SKM-1 treated with dmso at 0.1 percent for 144 hours (cell line): ENCODE measurements around the gene USP22.

Experiments used
- DNase-seq: peaks from one replicate; lab custom pipeline; 2025; ENCODE audit not compliant: unreplicated experiment; lab: John Stamatoyannopoulos, UW

USP22 gene

DNA sequence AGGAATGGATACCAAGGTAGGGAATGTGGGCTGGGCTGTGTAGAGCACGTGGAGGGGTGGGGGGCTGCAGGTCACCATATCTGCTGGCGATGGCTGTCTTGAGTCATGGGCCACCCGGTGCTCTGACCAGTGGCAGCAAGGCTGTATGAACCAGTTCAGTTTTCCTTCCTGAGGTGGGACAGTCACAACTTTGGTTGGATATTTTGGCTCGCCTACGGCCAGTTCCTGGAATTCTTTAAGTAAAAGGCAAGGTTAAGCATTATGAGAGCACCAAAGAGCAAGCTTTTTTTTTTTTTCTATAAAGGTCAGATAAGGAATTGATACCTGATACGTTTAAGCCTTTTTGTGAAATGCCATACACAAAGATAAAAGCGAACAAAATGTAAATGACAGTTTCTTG, 81.9 kb downstream of the USP22 start:
- no peak for DNase-seq

DNA sequence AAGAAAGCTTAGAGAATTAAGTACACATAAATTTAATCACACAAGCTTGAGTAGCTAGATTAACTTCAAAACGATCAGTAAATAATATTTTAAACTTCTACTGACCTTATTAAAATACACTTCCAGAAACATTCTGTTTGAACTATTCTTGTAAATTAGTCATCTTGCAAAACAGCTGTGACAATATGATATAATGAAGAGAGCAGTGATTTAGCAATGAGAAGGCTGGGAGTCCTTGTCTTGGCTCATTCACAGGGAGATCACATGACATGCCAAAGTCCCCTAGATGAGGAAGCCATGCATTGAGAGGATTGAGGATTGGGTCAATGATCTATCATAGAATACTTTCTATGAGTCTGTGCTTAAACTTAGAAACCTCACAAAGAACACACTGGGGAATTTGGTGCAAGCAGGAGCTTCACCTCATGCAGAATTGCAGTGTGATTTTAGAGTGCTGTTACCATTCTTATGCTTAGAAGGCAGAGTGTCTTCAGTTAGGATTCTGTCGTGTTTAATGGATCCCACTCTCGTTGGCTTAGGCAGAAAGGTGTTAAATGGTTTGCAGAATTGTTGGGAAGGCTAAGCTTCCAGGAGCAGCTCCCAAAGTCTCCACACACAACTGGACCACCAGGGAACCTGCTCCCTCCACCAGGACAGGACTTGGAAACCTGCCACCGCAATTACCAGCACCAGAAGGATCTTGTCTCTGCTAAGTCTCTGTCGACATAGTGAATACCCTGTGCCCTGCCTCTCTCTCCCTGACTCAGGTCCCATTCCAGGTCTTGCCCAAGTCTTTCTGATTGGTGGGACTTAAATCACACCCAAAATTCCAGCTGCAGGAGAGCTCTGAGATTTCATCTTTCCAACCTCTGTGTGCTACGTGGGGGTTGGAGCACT, 87.1 kb downstream of the USP22 start:
- DNase-seq: no peak

DNA sequence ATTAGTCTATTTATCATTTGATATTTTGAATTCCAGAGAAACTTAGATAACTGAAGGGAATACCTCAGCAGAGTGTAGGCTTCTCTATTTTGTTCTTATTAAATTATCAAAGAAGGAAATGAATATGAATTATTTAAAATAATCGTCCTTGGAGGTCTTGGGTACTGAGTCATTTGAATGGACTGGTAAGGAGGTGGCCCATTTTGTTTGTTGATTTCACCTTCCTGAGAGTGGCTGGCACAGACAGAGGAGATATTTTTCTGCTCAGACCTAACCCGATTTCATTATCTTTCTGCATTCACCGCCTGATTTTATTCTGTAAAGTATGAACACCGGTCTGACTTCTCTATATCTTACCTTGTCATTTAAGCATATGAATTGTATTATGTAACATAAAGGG, 88.0 kb downstream of the USP22 start:
- DNase-seq: no peak

DNA sequence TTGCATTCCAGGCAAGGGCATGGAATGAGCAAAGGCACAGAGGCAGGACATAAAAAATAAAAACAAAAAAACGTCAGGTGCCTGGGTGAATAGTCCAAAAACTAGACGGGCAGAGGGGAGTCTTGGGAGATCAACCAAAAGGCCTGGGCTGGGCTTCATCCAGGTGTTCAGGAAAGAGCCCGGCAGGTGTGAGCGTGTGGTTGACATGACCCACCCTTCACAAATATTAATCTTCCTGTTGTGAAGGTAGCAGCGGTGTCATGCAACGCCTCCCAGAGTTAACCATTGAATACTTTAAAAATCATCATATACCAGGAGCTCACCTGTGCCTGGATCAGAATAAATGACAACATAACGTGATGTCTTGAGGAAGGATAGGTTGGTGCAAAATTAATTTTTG, 90.6 kb downstream of the USP22 start:
- DNase-seq: no peak
